SU-DHL-6 (cell line): ENCODE results near the gene GNAQ.

Experiments used
- H2AFZ ChIP-seq: fragments of 200-600 bp; sonication (generic); 2 replicates; pipeline ENCODE4 v1.6.1; 2014; ENCODE audit warnings: low read depth, mild to moderate bottlenecking, moderate library complexity, mixed read lengths, antibody characterized with exemption, low read length; ENCODE audit not compliant: severe bottlenecking
- H3F3A ChIP-seq: fragments of 200-600 bp; shearing (Covaris generic); 2 replicates; pipeline ENCODE4 v1.6.0; 2016; ENCODE audit warnings: antibody characterized with exemption, mild to moderate bottlenecking; ENCODE audit not compliant: insufficient read depth
- H3K27ac ChIP-seq: fragments of 200-600 bp; sonication (generic); 2 replicates; pipeline ENCODE4 v1.5.1; 2016; ENCODE audit warnings: low read depth, mild to moderate bottlenecking, low read length, moderate library complexity, mixed read lengths
- H3K27me3 ChIP-seq: fragments of 200-600 bp; sonication (generic), shearing (Covaris generic); 2 replicates; pipeline ENCODE4 v1.6.0; 2014; ENCODE audit warnings: mild to moderate bottlenecking, low read length
- H3K36me3 ChIP-seq: fragments of 200-600 bp; sonication (generic); 2 replicates; pipeline ENCODE4 v1.6.1; 2014; ENCODE audit warnings: mild to moderate bottlenecking, low read length, mixed read lengths
- H3K4me2 ChIP-seq: fragments of 300-600, 200-600 bp; shearing (Covaris generic), sonication (generic); 2 replicates; pipeline ENCODE4 v1.6.0; 2014; ENCODE audit warnings: low read length, low read depth, mild to moderate bottlenecking; ENCODE audit not compliant: poor library complexity, severe bottlenecking
- H3K4me3 ChIP-seq: fragments of 200-600 bp; sonication (generic); 2 replicates; pipeline ENCODE4 v1.5.1; 2014; ENCODE audit warnings: antibody characterized with exemption, low read length, mild to moderate bottlenecking, mixed read lengths; ENCODE audit not compliant: insufficient read depth, poor library complexity, severe bottlenecking
- H3K79me2 ChIP-seq: fragments of 200-600 bp; sonication (generic); 2 replicates; pipeline ENCODE4 v1.6.1; 2014; ENCODE audit warnings: mild to moderate bottlenecking, low read length, moderate library complexity; ENCODE audit not compliant: insufficient read depth
- H3K9ac ChIP-seq: fragments of 200-600 bp; sonication (generic); 2 replicates; pipeline ENCODE4 v1.7.0; 2014; ENCODE audit warnings: mild to moderate bottlenecking, low read length
- H3K9me2 ChIP-seq: fragments of 200-600 bp; sonication (generic); replicated peaks from 2 replicates; pipeline ENCODE4 v1.6.1; 2014; ENCODE audit warnings: low read length; ENCODE audit not compliant: insufficient read depth
- H3K9me3 ChIP-seq: fragments of 200-600 bp; sonication (generic); 2 replicates; pipeline ENCODE4 v1.6.1; 2014; ENCODE audit warnings: low read length, mixed read lengths; ENCODE audit not compliant: insufficient read depth
- H4K20me1 ChIP-seq: fragments of 200-600 bp; sonication (generic); 2 replicates; pipeline ENCODE4 v1.6.1; 2014; ENCODE audit warnings: low read depth, mild to moderate bottlenecking, antibody characterized with exemption, low read length, moderate library complexity, mixed read lengths
- CTCF ChIP-seq: fragments of 200-600 bp; sonication (generic); IDR thresholded peaks from one replicate; pipeline ENCODE4 v1.5.1; 2017; ENCODE audit warnings: antibody characterized with exemption, mild to moderate bottlenecking, low read length, moderate library complexity; ENCODE audit not compliant: insufficient read depth, poor library complexity, severe bottlenecking
- EZH2phosphoT487 ChIP-seq: fragments of 200-600 bp; sonication (generic), shearing (Covaris generic); conservative IDR thresholded peaks from 2 replicates; pipeline ENCODE4 v1.6.1; 2018; ENCODE audit warnings: mild to moderate bottlenecking, antibody characterized with exemption, low read length, moderate library complexity, mixed read lengths

The GNAQ gene

GRCh38 chr9:77872177-77872576, 159.4 kb downstream of the GNAQ start:
- Histone ChIP-seq H4K20me1 (no peaks in the 10 kb centered on the region), H3K27ac (no peak overlapping the region), H3K79me2 (no peaks in the 10 kb centered on the region), H3K9me3 (no peaks in the 10 kb centered on the region), H3K9ac (no peak overlapping the region), H3K36me3 (no peaks in the 10 kb centered on the region), H3F3A (no peaks in the 10 kb centered on the region), H3K4me2 (no peak overlapping the region), H3K9me2 (no peaks in the 10 kb centered on the region), H3K27me3 (no peaks in the 10 kb centered on the region; the same call in 1 of the 2 replicates), H3K4me3 (no peak overlapping the region), H2AFZ (no peak overlapping the region)
- TF ChIP-seq EZH2phosphoT487 (no peak), CTCF (no peak)

- H3K36me3 ChIP-seq: no peaks in the 10 kb centered on the region
- no peak for TF ChIP-seq EZH2phosphoT487
- no peak for TF ChIP-seq CTCF
- H4K20me1 ChIP-seq: no peaks in the 10 kb centered on the region
- no peaks in the 10 kb centered on the region for H3K9me2 ChIP-seq
- no peaks in the 10 kb centered on the region; the same call in 1 of the 2 replicates for H3K27me3 ChIP-seq
- no peak overlapping the region for H3K4me2 ChIP-seq
- H3F3A ChIP-seq: no peaks in the 10 kb centered on the region
- no peak overlapping the region for H3K4me3 ChIP-seq
- no peak overlapping the region for H3K27ac ChIP-seq
- no peaks in the 10 kb centered on the region for H3K79me2 ChIP-seq
- H3K9ac ChIP-seq: no peak overlapping the region
- no peak overlapping the region for H2AFZ ChIP-seq
- H3K9me3 ChIP-seq: no peaks in the 10 kb centered on the region
Observed at GRCh38 chr9:77871483-77871882, 160.1 kb downstream of the GNAQ start.

- Histone ChIP-seq H3F3A (no peaks in the 10 kb centered on the region), H3K4me3 (no peak overlapping the region), H3K27ac (no peak overlapping the region), H2AFZ (no peak overlapping the region), H3K9ac (no peak overlapping the region), H4K20me1 (no peaks in the 10 kb centered on the region), H3K9me2 (no peaks in the 10 kb centered on the region), H3K27me3 (no peaks in the 10 kb centered on the region; the same call in 1 of the 2 replicates), H3K79me2 (no peaks in the 10 kb centered on the region), H3K4me2 (no peak overlapping the region), H3K9me3 (no peaks in the 10 kb centered on the region), H3K36me3 (no peaks in the 10 kb centered on the region)
- TF ChIP-seq EZH2phosphoT487: no peak
- no peak for TF ChIP-seq CTCF
Observed at GRCh38 chr9:77866878-77867277, 164.7 kb downstream of the GNAQ start.
